Uterus (tissue), 2 donors: ENCODE results near the gene TBXAS1.

Experiments used
- CTCF ChIP-seq, 4 experiments: fragments of 200-600 bp in 2 of 4; fragments of 450-650 bp in 2 of 4; sonication (generic) in 2 of 4; IDR thresholded peaks; one replicate each; pipeline ENCODE4 v1.5.1; 2016 to 2019; ENCODE audit warnings: antibody characterized with exemption in 4 of 4, mild to moderate bottlenecking in 2 of 4, moderate library complexity in 1 of 4
- POLR2A ChIP-seq, 2 donors: fragments of 450-650 bp; IDR thresholded peaks; one replicate each; pipeline ENCODE4 v1.6.1; 2016; ENCODE audit warnings: antibody characterized with exemption in 2 of 2, mild to moderate bottlenecking in 1 of 2, moderate library complexity in 1 of 2

- TF ChIP-seq CTCF (IDR thresholded peaks at IDR 0.05) (no peak), POLR2A (IDR thresholded peaks at IDR 0.05) (no peak)
These were observed 196.2 kb downstream of the TBXAS1 start for GRCh38 chr7:140025241-140025640.
